GM18511 (cell line): ENCODE results near the gene MTRR.

ENCODE experiments used
- ATAC-seq: cut with Tn5 transposase; IDR thresholded peaks from one replicate; pipeline ENCODE4 v1.9.1; 2021; ENCODE audit warnings: mild to moderate bottlenecking, moderate library complexity; ENCODE audit not compliant: unreplicated experiment

Gene MTRR

GRCh38 chr5:7868773-7869473 is at the start of gene MTRR, which contains the start of gene FASTKD3:
TSS of gene MTRR (plus strand) at chr5:7869148. CDS start at chr5:7870795, 1,647 bp downstream.
TSS of gene FASTKD3 (minus strand) at chr5:7869031. CDS start at chr5:7868083, 948 bp downstream.
- ATAC-seq, result peak; percentile 98

DNA sequence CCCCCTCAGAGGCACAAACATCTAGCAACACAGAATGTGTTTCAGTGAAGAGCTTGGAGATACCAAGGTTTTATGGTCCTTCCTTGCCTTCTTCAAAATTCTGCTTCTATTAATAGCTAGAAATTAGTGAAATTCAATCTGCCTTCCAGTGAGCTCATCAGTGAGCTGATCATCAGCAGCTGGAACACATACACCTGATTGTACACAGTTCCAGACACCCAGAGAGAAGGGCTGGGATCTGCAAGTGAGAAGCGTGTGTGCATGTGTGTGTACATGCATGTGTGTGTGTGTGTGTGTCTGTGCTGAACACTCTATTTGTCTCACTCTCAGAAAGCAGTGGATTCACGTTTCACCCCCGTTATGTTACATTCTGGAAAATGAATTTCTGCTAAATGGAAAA is 46.5 kb upstream of the MTRR start:
- ATAC-seq, result no peak

GRCh38 chr5:7823594-7823993 is 45.4 kb upstream of the MTRR start:
- no peak for ATAC-seq

- ATAC-seq, result no peak
Observed at GRCh38 chr5:7824995-7825394, 44.0 kb upstream of the MTRR start.

GRCh38 chr5:7825630-7826029 is 43.3 kb upstream of the MTRR start:
- ATAC-seq, result no peak

DNA sequence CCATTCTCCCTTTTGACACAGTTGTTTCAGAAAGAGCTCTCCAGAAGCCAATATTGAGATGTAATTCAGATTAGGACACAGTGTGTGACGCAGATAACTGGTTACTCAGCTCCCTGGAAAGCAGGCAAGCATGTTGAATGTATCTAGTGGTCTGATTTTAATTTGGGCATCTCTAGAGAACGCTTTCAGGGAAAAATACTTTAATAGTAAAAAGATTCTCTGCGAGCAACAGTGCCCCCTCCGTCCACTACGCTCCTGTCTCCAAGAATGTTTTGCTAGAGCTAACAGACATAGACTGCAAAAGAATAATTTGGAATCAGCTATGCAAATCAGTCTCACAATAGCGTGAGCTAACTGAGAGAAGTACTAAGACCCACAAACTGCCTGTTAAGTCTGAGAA is 41.3 kb upstream of the MTRR start:
- no peak for ATAC-seq

GRCh38 chr5:7828269-7828668 is 40.7 kb upstream of the MTRR start:
- no peak for ATAC-seq

GRCh38 chr5:7834982-7835381 is 34.0 kb upstream of the MTRR start:
- no peak for ATAC-seq

GRCh38 chr5:7837403-7837802 is 31.5 kb upstream of the MTRR start:
- ATAC-seq, result no peak

GRCh38 chr5:7842531-7842930 is 26.4 kb upstream of the MTRR start:
- no peak for ATAC-seq

GRCh38 chr5:7844901-7845300 is 24.0 kb upstream of the MTRR start:
- ATAC-seq, result no peak

- ATAC-seq, result no peak
Observed at GRCh38 chr5:7845557-7845956, 23.4 kb upstream of the MTRR start.

- no peak for ATAC-seq
Observed at GRCh38 chr5:7846327-7846726, 22.6 kb upstream of the MTRR start.

DNA sequence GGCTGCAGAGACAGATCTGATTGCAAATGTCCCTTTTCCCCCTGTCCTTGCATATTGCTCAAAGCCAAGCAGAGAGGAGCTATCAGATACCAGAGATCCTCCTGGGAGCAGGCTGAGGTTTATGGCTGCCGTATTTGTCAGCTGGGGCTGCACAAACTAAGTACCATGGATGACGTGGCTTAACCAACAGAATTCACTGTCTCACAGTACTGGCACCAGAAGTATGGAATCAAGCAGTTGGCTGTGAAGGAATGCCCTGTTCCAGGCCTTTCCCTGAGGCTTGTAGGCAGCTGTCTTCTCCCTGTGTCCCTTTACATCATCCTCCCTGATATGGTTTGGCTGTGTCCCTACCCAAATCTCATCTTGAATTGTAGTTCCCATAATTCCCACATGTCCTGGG is 20.7 kb upstream of the MTRR start:
- no peak for ATAC-seq

- no peak for ATAC-seq
Observed at GRCh38 chr5:7849681-7850394, 19.1 kb upstream of the MTRR start.

GRCh38 chr5:7850395-7851239 is 18.3 kb upstream of the MTRR start, which contains the start of gene CFAP90:
TSS of gene CFAP90 (minus strand) at chr5:7851133. CDS start at chr5:7851021, 112 bp downstream.
- no peak for ATAC-seq

- no peak for ATAC-seq
Observed at GRCh38 chr5:7851240-7851592, 17.7 kb upstream of the MTRR start.

DNA sequence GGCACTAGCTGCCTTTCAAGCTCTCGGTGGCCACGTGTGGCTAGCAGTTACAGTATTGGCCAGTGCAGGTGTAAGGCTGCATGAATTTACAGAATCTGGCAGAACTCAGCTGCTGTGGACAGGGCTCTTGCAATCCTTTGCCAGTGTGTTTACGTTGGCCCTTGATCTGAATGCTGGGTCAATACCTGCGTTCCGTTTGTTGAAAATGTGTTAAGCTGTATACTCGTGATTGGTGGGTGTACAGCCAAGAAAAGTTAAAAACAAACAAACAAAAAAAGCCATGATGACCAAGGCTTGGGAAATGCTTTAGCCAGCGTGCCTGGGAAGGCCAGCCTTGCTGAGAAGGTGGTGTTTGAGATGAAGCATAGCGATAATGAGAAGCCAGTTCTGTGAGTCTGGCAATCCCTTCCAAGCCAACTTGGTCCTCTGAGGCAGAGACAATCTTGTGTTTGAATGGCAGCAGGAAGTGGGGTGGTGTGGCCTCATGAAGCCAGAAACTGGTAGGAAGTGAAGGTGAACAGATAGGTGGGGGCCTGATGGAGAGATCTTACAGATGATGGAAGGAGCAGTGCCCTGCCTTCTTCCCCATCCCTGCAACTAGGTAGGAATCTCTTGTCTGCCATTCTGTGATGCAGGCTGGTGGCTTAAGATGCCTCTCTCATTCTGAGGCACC is 17.2 kb upstream of the MTRR start:
- no peak for ATAC-seq

DNA sequence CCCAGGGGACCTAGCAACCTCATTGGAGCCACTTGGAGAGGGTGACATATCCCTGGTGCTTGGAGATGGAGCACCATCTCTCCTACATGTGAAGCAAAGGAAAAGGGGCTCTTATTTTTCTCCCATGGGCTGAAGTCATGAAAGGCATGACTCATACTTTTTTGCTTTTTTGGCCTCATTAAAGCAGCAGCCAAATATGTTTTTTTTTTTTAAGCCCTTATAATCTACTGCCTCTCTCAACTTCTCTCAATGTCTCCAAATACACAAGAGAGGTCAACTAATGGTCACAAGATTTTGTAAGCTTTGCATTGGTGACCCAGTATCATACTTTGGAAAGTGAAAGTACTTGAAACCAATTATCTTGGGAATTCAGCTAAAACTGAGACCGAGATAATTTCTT is 16.4 kb upstream of the MTRR start:
- ATAC-seq, result no peak

DNA sequence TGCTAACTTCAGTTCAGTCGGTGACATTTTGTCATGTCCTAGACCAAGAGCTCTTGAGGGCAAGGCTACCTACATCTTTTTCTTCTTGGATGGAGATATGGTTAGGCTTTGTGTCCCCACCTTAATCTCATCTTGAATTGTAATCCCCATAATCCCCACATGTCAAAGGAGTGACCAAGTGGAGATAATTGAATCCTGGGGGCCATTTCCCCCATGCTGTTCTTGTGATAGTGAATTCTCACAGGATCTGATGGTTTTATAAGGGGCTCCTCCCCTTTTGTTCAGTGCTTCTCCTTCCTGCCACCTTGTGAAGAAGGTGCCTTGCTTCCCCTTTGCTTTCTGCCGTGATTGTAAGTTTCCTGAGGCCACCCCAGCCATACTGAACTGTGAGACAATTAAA is 16.0 kb upstream of the MTRR start:
- ATAC-seq, result no peak

DNA sequence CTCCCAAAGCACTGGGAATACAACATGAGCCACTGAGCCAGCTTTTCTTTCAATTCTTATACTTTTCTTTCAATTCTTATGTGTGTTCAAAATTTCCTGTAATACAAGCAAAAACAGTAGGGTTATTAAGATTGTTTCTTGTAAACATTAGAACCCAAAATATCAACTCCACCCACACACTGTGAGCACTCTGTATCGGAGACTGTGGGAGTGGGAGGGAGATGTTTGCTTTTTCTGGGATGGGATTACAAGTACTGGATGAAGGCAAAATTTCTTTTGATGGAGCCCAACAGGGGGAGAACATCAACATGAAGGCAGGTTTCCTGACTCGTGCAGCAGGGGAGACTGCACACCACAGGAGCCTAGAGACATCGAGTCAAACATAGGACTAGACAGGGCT is 13.3 kb upstream of the MTRR start:
- ATAC-seq, result no peak
